Measurements from ENCODE around the gene AFF3.

- no peak for TF ChIP-seq CTCF (IDR thresholded peaks at IDR 0.05; ENCODE audit: low read length)
- no peak for TF ChIP-seq EZH2 (optimal IDR thresholded peaks at IDR 0.05; ENCODE audit: low read depth, low read length)
- no peak for TF ChIP-seq EZH2phosphoT487 (IDR thresholded peaks at IDR 0.05; ENCODE audit: low read length)
These were observed 4.2 kb upstream of the AFF3 start for GRCh38 chr2:100146657-100146960.
